OCI-LY1 (cell line): ENCODE results near the gene BTNL9.
"Not testable (repeated sequence)": the region's sequence is repeated elsewhere in the genome, so short reads cannot be mapped to it uniquely, and the experiment has no call there.

ENCODE experiments used
- EZH2 ChIP-seq: fragments of 200-600 bp; sonication (generic), shearing (Covaris generic); IDR thresholded peaks from 2 replicates; pipeline ENCODE4 v1.8.0; 2017; ENCODE audit warnings: borderline replicate concordance, mixed run types, mild to moderate bottlenecking, antibody characterized with exemption, low read length, moderate library complexity, mixed read lengths
- TF ChIP-seq, protein P1 (sequence below): fragments of 200-600 bp; sonication (generic), shearing (Covaris generic); IDR thresholded peaks from 2 replicates; pipeline ENCODE4 v1.5.1; 2017; ENCODE audit warnings: mild to moderate bottlenecking, antibody characterized with exemption, low read length, moderate library complexity, mixed read lengths

DNA sequence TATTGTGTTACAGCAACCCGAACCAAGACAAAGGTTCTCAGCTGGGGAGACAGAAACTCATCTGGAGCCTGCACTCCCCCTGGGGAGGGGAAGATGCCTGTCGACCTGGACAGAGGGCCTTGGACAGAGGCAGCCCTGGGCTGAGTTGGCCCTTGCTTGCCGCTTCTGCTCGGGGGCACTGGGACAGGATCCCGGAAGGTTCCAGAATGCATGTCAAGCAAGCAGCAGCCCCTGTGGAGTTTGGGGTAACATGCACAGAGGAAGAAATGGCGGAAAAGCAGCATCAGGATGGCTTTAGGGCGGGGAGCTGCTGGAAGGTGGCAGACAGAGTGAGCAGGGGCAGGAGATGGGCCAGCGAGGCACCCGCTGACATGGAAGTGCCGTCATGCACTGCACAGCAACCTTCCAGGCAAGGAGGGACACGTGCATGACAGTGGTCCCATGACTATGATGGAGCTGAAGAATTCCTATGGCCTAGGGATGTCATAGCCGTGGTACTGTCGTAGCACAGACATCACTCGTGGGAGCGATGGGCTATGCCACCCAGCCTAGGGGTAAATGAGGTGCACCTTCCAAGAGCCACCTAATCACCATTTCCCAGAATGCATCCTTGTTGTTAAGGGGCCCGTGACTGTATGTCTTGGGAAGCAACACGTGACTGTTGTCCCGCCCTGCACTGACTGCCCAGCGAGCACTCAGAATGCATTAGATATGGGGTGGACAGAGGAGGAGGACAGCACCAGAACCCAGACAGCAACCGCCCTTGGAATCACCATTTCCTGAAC, 64.7 kb downstream of the BTNL9 start:
- TF ChIP-seq, protein P1, sequence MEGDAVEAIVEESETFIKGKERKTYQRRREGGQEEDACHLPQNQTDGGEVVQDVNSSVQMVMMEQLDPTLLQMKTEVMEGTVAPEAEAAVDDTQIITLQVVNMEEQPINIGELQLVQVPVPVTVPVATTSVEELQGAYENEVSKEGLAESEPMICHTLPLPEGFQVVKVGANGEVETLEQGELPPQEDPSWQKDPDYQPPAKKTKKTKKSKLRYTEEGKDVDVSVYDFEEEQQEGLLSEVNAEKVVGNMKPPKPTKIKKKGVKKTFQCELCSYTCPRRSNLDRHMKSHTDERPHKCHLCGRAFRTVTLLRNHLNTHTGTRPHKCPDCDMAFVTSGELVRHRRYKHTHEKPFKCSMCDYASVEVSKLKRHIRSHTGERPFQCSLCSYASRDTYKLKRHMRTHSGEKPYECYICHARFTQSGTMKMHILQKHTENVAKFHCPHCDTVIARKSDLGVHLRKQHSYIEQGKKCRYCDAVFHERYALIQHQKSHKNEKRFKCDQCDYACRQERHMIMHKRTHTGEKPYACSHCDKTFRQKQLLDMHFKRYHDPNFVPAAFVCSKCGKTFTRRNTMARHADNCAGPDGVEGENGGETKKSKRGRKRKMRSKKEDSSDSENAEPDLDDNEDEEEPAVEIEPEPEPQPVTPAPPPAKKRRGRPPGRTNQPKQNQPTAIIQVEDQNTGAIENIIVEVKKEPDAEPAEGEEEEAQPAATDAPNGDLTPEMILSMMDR, result not testable (repeated sequence)
- TF ChIP-seq EZH2, result not testable (repeated sequence)
